DOHH2 (cell line): ENCODE data around the gene C20orf144.

Source experiments
- CTCF ChIP-seq: fragments of 200-600 bp; sonication (generic); IDR thresholded peaks from one replicate; pipeline ENCODE4 v1.5.1; 2014; ENCODE audit warnings: antibody characterized with exemption, mild to moderate bottlenecking, low read depth, low read length; ENCODE audit not compliant: poor library complexity, severe bottlenecking
- EZH2phosphoT487 ChIP-seq: fragments of 200-600 bp; sonication (generic); IDR thresholded peaks from 2 replicates; pipeline ENCODE4 v1.6.1; 2017; ENCODE audit warnings: borderline replicate concordance, mild to moderate bottlenecking, antibody characterized with exemption, low read length, moderate library complexity, mixed read lengths

- TF ChIP-seq CTCF, result no peak
- no peak for TF ChIP-seq EZH2phosphoT487
Observed at GRCh38 chr20:33684533-33685327, 22.6 kb downstream of the C20orf144 start.
